Ishikawa (cell line): ENCODE measurements around the gene CCSER1.

Source experiments
- CEBPB ChIP-seq: IDR thresholded peaks from 2 replicates; pipeline ENCODE4 v1.6.1; 2012
- CREB1 ChIP-seq: IDR thresholded peaks from 2 replicates; pipeline ENCODE4 v1.6.1; 2012; ENCODE audit warnings: low read depth
- EGR1 ChIP-seq: IDR thresholded peaks from 2 replicates; pipeline ENCODE4 v1.6.1; 2012
- EP300 ChIP-seq: IDR thresholded peaks from 2 replicates; pipeline ENCODE4 v1.6.1; 2012; ENCODE audit warnings: borderline replicate concordance
- FOXM1 ChIP-seq: IDR thresholded peaks from 2 replicates; pipeline ENCODE4 v1.6.1; 2012; ENCODE audit warnings: low read depth, borderline replicate concordance
- NFIC ChIP-seq: IDR thresholded peaks from 2 replicates; pipeline ENCODE4 v1.6.1; 2012
- RAD21 ChIP-seq: IDR thresholded peaks from 2 replicates; pipeline ENCODE4 v1.6.1; 2012; ENCODE audit warnings: low read depth
- REST ChIP-seq: IDR thresholded peaks from 2 replicates; pipeline ENCODE4 v1.6.1; 2012; ENCODE audit warnings: low read depth, mild to moderate bottlenecking
- TAF1 ChIP-seq: IDR thresholded peaks from 2 replicates; pipeline ENCODE4 v1.6.1; 2012; ENCODE audit warnings: low read depth, mild to moderate bottlenecking
- TCF12 ChIP-seq: IDR thresholded peaks from 2 replicates; pipeline ENCODE4 v1.6.1; 2012; ENCODE audit warnings: low read depth
- TEAD4 ChIP-seq: IDR thresholded peaks from 2 replicates; pipeline ENCODE4 v1.6.1; 2012
- YY1 ChIP-seq: IDR thresholded peaks from 2 replicates; pipeline ENCODE4 v1.6.1; 2012; ENCODE audit warnings: low read depth
- ZBTB7A ChIP-seq: IDR thresholded peaks from 2 replicates; pipeline ENCODE4 v1.6.1; 2012; ENCODE audit warnings: low read depth
- TF ChIP-seq, protein P1 (sequence below): IDR thresholded peaks from 2 replicates; pipeline ENCODE4 v1.6.1; 2012
- TF ChIP-seq, protein P2 (sequence below): IDR thresholded peaks from 2 replicates; pipeline ENCODE4 v1.6.1; 2012

The CCSER1 gene

DNA sequence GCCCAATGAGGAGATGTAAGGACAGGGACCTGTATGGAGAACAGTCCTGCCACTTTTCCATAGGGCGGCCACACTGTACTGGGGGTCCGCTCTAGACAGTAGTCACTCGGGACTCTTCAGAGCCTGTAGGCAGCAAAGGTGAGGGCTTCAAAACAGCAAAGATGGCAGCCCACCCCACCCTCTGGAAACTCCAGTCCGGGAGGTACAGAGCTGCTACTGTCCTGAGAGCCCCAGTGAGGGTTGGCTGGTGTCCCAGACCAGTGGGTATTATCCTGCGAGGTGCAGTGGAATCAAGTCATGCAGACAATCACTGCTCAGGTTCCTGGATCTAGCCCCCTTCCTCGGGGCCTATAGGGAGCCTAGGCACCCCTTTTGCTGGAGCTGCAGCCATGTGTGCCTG is 1392.0 kb downstream of the CCSER1 start:
- TF ChIP-seq TAF1: no peak
- TF ChIP-seq, protein P1, sequence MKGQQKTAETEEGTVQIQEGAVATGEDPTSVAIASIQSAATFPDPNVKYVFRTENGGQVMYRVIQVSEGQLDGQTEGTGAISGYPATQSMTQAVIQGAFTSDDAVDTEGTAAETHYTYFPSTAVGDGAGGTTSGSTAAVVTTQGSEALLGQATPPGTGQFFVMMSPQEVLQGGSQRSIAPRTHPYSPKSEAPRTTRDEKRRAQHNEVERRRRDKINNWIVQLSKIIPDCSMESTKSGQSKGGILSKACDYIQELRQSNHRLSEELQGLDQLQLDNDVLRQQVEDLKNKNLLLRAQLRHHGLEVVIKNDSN: no peak
- no peak for TF ChIP-seq CREB1
- TF ChIP-seq EGR1: no peak
- no peak for TF ChIP-seq NFIC
- TF ChIP-seq ZBTB7A: no peak
- no peak for TF ChIP-seq RAD21
- no peak for TF ChIP-seq EP300
- TF ChIP-seq YY1: no peak
- TF ChIP-seq TCF12: no peak
- TF ChIP-seq CEBPB: no peak
- no peak for TF ChIP-seq FOXM1
- TF ChIP-seq REST: no peak

DNA sequence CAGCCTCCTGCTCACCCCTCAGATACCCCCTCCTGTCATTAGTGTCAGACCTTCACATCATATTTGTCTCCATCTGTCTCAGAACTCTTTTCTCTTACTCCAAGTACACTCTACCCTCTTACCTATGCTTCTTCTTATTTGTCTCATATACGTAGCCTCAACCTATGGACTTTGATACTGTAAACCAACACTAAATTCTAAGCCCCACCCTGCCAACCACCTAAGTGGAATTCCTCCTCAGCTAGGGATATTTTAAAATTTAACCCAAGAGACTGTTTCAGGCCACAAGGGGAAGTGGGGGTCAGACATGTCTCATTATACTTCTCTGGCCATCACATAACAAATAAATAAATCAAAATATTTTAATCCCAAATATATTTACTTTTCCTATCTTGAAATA is 1398.4 kb downstream of the CCSER1 start:
- TF ChIP-seq CEBPB (no peak), TCF12 (no peak), REST (no peak), EGR1 (no peak), NFIC (no peak), TAF1 (no peak), FOXM1 (no peak), TEAD4 (no peak), RAD21 (no peak), EP300 (no peak), ZBTB7A (no peak)
- TF ChIP-seq, protein P2, sequence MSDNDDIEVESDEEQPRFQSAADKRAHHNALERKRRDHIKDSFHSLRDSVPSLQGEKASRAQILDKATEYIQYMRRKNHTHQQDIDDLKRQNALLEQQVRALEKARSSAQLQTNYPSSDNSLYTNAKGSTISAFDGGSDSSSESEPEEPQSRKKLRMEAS: no peak
- TF ChIP-seq, protein P1: no peak

- TF ChIP-seq, protein P1: no peak
- TF ChIP-seq ZBTB7A: no peak
- TF ChIP-seq RAD21: no peak
- TF ChIP-seq CEBPB: no peak
- no peak for TF ChIP-seq EP300
- TF ChIP-seq REST: no peak
- TF ChIP-seq TCF12: no peak
- no peak for TF ChIP-seq TAF1
- TF ChIP-seq FOXM1: no peak
- TF ChIP-seq YY1: no peak
- TF ChIP-seq CREB1: no peak
- TF ChIP-seq NFIC: no peak
- TF ChIP-seq EGR1: no peak
- no peak for TF ChIP-seq TEAD4
These were observed 1399.9 kb downstream of the CCSER1 start for GRCh38 chr4:91527056-91527455.

DNA sequence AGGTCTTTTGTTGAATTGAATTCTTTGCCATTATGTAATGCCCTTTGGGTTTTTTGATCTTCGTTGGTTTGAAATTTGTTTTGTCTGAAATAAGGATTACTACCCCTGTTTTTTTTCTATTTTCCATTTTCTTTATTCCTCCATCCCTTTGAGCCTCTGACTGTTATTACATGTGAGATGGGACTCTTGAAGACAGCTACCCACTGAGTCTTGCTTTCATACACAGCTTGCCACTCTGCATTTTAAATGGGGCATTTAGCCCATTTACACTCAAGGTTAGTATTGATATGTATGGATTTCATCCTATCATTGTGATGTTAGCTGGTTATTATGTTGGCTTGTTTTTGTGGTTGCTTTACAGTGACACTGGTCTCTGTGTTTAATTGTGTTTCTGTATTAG is 1440.4 kb downstream of the CCSER1 start:
- TF ChIP-seq NFIC: no peak
- TF ChIP-seq TCF12: no peak
- TF ChIP-seq CREB1: no peak
- TF ChIP-seq FOXM1: no peak
- TF ChIP-seq TAF1: no peak
- no peak for TF ChIP-seq TEAD4
- no peak for TF ChIP-seq RAD21
- no peak for TF ChIP-seq YY1
- no peak for TF ChIP-seq REST
- TF ChIP-seq, protein P2: no peak
- TF ChIP-seq, protein P1: no peak
- no peak for TF ChIP-seq EP300
- TF ChIP-seq CEBPB: no peak
